ENCODE measurements around the gene CMA1.
"Not testable (repeated sequence)": the region's sequence is repeated elsewhere in the genome, so short reads cannot be mapped to it uniquely, and the experiment has no call there.

CMA1 gene

GRCh38 chr14:24504425-24504950 is 3.6 kb downstream of the CMA1 start:
- no peak overlapping the region for H3K4me2 ChIP-seq (ENCODE audit: low read length)
- H3K4me1 ChIP-seq (ENCODE audit: control insufficient read depth, insufficient read depth, low read length), result no peaks in the 10 kb centered on the region
- no peak overlapping the region for H3K4me3 ChIP-seq (ENCODE audit: low read length)
- no peaks in the 10 kb centered on the region for H3K9me3 ChIP-seq (replicated peaks; ENCODE audit: low read length)
- no peaks in the 10 kb centered on the region for H3K36me3 ChIP-seq (ENCODE audit: insufficient read depth, low read length)
- no peaks in the 10 kb centered on the region for H3K27me3 ChIP-seq (ENCODE audit: control insufficient read depth, insufficient read depth, low read length)
- no peak overlapping the region for H3K9ac ChIP-seq (ENCODE audit: low read depth, low read length)

- H3K9ac ChIP-seq (ENCODE audit: low read depth, low read length); H3K4me2 ChIP-seq (ENCODE audit: low read length); H3K9me3 ChIP-seq (replicated peaks; ENCODE audit: low read length); H3K4me3 ChIP-seq (ENCODE audit: low read length); H3K36me3 ChIP-seq (ENCODE audit: insufficient read depth, low read length); H3K4me1 ChIP-seq (ENCODE audit: control insufficient read depth, insufficient read depth, low read length); H3K27me3 ChIP-seq (ENCODE audit: control insufficient read depth, insufficient read depth, low read length): not testable (repeated sequence)
Measured at GRCh38 chr14:24491586-24492408, 16.3 kb downstream of the CMA1 start.

- Histone ChIP-seq H3K4me2 (ENCODE audit: low read length) (no peak overlapping the region), H3K9ac (ENCODE audit: low read depth, low read length) (no peak overlapping the region), H3K4me1 (ENCODE audit: control insufficient read depth, insufficient read depth, low read length) (no peaks in the 10 kb centered on the region), H3K9me3 (replicated peaks; ENCODE audit: low read length) (no peaks in the 10 kb centered on the region), H3K4me3 (ENCODE audit: low read length) (no peak overlapping the region), H3K27me3 (ENCODE audit: control insufficient read depth, insufficient read depth, low read length) (no peaks in the 10 kb centered on the region), H3K36me3 (ENCODE audit: insufficient read depth, low read length) (no peaks in the 10 kb centered on the region)
Measured at GRCh38 chr14:24483604-24484252, 24.3 kb downstream of the CMA1 start.

GRCh38 chr14:24482699-24483303 is 25.3 kb downstream of the CMA1 start:
- H3K36me3 ChIP-seq (ENCODE audit: insufficient read depth, low read length); H3K27me3 ChIP-seq (ENCODE audit: control insufficient read depth, insufficient read depth, low read length); H3K4me3 ChIP-seq (ENCODE audit: low read length); H3K9me3 ChIP-seq (replicated peaks; ENCODE audit: low read length); H3K4me1 ChIP-seq (ENCODE audit: control insufficient read depth, insufficient read depth, low read length); H3K9ac ChIP-seq (ENCODE audit: low read depth, low read length); H3K4me2 ChIP-seq (ENCODE audit: low read length): not testable (repeated sequence)

- no peaks in the 10 kb centered on the region for H3K36me3 ChIP-seq (ENCODE audit: insufficient read depth, low read length)
- no peaks in the 10 kb centered on the region for H3K9me3 ChIP-seq (replicated peaks; ENCODE audit: low read length)
- H3K4me1 ChIP-seq (ENCODE audit: control insufficient read depth, insufficient read depth, low read length), result no peaks in the 10 kb centered on the region
- H3K9ac ChIP-seq (ENCODE audit: low read depth, low read length), result no peak overlapping the region
- H3K4me3 ChIP-seq (ENCODE audit: low read length), result no peak overlapping the region
- no peaks in the 10 kb centered on the region for H3K27me3 ChIP-seq (ENCODE audit: control insufficient read depth, insufficient read depth, low read length)
- H3K4me2 ChIP-seq (ENCODE audit: low read length), result no peak overlapping the region
Measured at GRCh38 chr14:24481622-24482324, 26.3 kb downstream of the CMA1 start.

GRCh38 chr14:24479999-24480398 is 28.1 kb downstream of the CMA1 start:
- not testable (repeated sequence) for H3K27me3 ChIP-seq (ENCODE audit: control insufficient read depth, insufficient read depth, low read length); H3K9ac ChIP-seq (ENCODE audit: low read depth, low read length); H3K36me3 ChIP-seq (ENCODE audit: insufficient read depth, low read length); H3K9me3 ChIP-seq (replicated peaks; ENCODE audit: low read length); H3K4me3 ChIP-seq (ENCODE audit: low read length); H3K4me1 ChIP-seq (ENCODE audit: control insufficient read depth, insufficient read depth, low read length); H3K4me2 ChIP-seq (ENCODE audit: low read length)

GRCh38 chr14:24475261-24475660 is 32.8 kb downstream of the CMA1 start:
- Histone ChIP-seq H3K4me3 (ENCODE audit: low read length) (no peak overlapping the region), H3K36me3 (ENCODE audit: insufficient read depth, low read length) (no peaks in the 10 kb centered on the region), H3K9ac (ENCODE audit: low read depth, low read length) (no peak overlapping the region), H3K4me1 (ENCODE audit: control insufficient read depth, insufficient read depth, low read length) (no peaks in the 10 kb centered on the region), H3K27me3 (ENCODE audit: control insufficient read depth, insufficient read depth, low read length) (no peaks in the 10 kb centered on the region), H3K9me3 (replicated peaks; ENCODE audit: low read length) (no peaks in the 10 kb centered on the region), H3K4me2 (ENCODE audit: low read length) (no peak overlapping the region)

- Histone ChIP-seq H3K9me3 (replicated peaks; ENCODE audit: low read length) (no peaks in the 10 kb centered on the region), H3K27me3 (ENCODE audit: control insufficient read depth, insufficient read depth, low read length) (no peaks in the 10 kb centered on the region), H3K36me3 (ENCODE audit: insufficient read depth, low read length) (no peaks in the 10 kb centered on the region), H3K4me1 (ENCODE audit: control insufficient read depth, insufficient read depth, low read length) (no peaks in the 10 kb centered on the region), H3K9ac (ENCODE audit: low read depth, low read length) (no peak overlapping the region), H3K4me3 (ENCODE audit: low read length) (no peak overlapping the region), H3K4me2 (ENCODE audit: low read length) (no peak overlapping the region)
Measured at GRCh38 chr14:24473211-24473610, 34.9 kb downstream of the CMA1 start.

- H3K4me1 ChIP-seq (ENCODE audit: control insufficient read depth, insufficient read depth, low read length); H3K4me2 ChIP-seq (ENCODE audit: low read length): not testable (repeated sequence)
Measured at GRCh38 chr14:24470450-24470849, 37.6 kb downstream of the CMA1 start.

GRCh38 chr14:24465805-24466204 is 42.3 kb downstream of the CMA1 start:
- Histone ChIP-seq H3K4me2 (ENCODE audit: low read length) (no peak overlapping the region), H3K4me3 (ENCODE audit: low read length) (no peak overlapping the region), H3K9ac (ENCODE audit: low read depth, low read length) (no peak overlapping the region), H3K9me3 (replicated peaks; ENCODE audit: low read length) (no peaks in the 10 kb centered on the region), H3K4me1 (ENCODE audit: control insufficient read depth, insufficient read depth, low read length) (no peaks in the 10 kb centered on the region), H3K36me3 (ENCODE audit: insufficient read depth, low read length) (no peaks in the 10 kb centered on the region), H3K27me3 (ENCODE audit: control insufficient read depth, insufficient read depth, low read length) (no peaks in the 10 kb centered on the region)

More at GRCh38 chr14:24470450-24470849, 37.6 kb downstream of the CMA1 start:
- H3K4me3 ChIP-seq (ENCODE audit: low read length); H3K27me3 ChIP-seq (ENCODE audit: control insufficient read depth, insufficient read depth, low read length); H3K9ac ChIP-seq (ENCODE audit: low read depth, low read length); H3K36me3 ChIP-seq (ENCODE audit: insufficient read depth, low read length); H3K9me3 ChIP-seq (replicated peaks; ENCODE audit: low read length): not testable (repeated sequence)

GRCh38 chr14:24465368-24465767 is 42.7 kb downstream of the CMA1 start:
- Histone ChIP-seq H3K4me1 (ENCODE audit: control insufficient read depth, insufficient read depth, low read length) (no peaks in the 10 kb centered on the region), H3K4me2 (ENCODE audit: low read length) (no peak overlapping the region), H3K27me3 (ENCODE audit: control insufficient read depth, insufficient read depth, low read length) (no peaks in the 10 kb centered on the region), H3K9ac (ENCODE audit: low read depth, low read length) (no peak overlapping the region), H3K9me3 (replicated peaks; ENCODE audit: low read length) (no peaks in the 10 kb centered on the region), H3K36me3 (ENCODE audit: insufficient read depth, low read length) (no peaks in the 10 kb centered on the region), H3K4me3 (ENCODE audit: low read length) (no peak overlapping the region)

Data from skeletal muscle satellite cell (primary cell).